Measurements from ENCODE around the gene RBPJ.

RBPJ gene

DNA sequence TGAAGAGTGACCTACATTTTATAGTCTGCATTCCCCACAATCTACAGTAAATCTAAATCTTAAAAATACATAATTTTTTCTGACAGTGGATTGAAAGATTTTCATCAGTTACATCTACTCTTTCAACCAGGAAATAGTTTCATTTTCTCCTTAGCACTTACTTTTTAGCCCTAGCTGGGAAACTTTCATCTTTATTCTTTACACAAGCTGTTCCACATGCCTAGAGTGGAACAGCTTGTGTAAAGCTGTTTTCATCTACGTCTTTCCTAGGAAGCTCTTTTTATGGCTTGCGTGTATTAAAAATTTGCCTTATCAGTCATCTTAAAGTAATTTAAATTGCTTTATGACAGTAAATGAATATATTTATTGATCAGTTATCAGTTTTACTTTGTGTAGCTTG is 40.5 kb downstream of the RBPJ start:
- Histone ChIP-seq H4K20me1 (ENCODE audit: insufficient read depth, low read length) (no peaks in the 10 kb centered on the region), H3K4me3 (ENCODE audit: low read length) (no peak overlapping the region), H3K9ac (ENCODE audit: low read length) (no peak overlapping the region), H3K27me3 (replicated peaks; ENCODE audit: insufficient read depth, low read length) (no peaks in the 10 kb centered on the region), H3K9me2 (replicated peaks; ENCODE audit: insufficient read depth, low read length) (no peaks in the 10 kb centered on the region), H3K79me2 (ENCODE audit: low read length) (peaks cover 63% of the 10 kb centered on the region), H3K4me2 (ENCODE audit: low read depth, low read length) (no peak overlapping the region), H2AFZ (ENCODE audit: low read length) (no peak overlapping the region), H3F3A (ENCODE audit: insufficient read depth, low read length) (no peaks in the 10 kb centered on the region), H3K36me3 (replicated peaks; ENCODE audit: insufficient read depth, low read length) (no peaks in the 10 kb centered on the region), H3K9me3 (replicated peaks; ENCODE audit: insufficient read depth, low read length) (no peaks in the 10 kb centered on the region), H3K27ac (ENCODE audit: low read length) (no peak overlapping the region), H3K4me1 (ENCODE audit: low read length) (no peaks in the 10 kb centered on the region)
- TF ChIP-seq EZH2phosphoT487 (IDR thresholded peaks at IDR 0.05; ENCODE audit: low read length) = no peak
- TF ChIP-seq, protein P1, sequence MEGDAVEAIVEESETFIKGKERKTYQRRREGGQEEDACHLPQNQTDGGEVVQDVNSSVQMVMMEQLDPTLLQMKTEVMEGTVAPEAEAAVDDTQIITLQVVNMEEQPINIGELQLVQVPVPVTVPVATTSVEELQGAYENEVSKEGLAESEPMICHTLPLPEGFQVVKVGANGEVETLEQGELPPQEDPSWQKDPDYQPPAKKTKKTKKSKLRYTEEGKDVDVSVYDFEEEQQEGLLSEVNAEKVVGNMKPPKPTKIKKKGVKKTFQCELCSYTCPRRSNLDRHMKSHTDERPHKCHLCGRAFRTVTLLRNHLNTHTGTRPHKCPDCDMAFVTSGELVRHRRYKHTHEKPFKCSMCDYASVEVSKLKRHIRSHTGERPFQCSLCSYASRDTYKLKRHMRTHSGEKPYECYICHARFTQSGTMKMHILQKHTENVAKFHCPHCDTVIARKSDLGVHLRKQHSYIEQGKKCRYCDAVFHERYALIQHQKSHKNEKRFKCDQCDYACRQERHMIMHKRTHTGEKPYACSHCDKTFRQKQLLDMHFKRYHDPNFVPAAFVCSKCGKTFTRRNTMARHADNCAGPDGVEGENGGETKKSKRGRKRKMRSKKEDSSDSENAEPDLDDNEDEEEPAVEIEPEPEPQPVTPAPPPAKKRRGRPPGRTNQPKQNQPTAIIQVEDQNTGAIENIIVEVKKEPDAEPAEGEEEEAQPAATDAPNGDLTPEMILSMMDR (IDR thresholded peaks at IDR 0.05; ENCODE audit: low read length) = no peak
- TF ChIP-seq EZH2 (optimal IDR thresholded peaks at IDR 0.05; ENCODE audit: low read depth, low read length) = no peak
- no peak for DNase-seq

DNA sequence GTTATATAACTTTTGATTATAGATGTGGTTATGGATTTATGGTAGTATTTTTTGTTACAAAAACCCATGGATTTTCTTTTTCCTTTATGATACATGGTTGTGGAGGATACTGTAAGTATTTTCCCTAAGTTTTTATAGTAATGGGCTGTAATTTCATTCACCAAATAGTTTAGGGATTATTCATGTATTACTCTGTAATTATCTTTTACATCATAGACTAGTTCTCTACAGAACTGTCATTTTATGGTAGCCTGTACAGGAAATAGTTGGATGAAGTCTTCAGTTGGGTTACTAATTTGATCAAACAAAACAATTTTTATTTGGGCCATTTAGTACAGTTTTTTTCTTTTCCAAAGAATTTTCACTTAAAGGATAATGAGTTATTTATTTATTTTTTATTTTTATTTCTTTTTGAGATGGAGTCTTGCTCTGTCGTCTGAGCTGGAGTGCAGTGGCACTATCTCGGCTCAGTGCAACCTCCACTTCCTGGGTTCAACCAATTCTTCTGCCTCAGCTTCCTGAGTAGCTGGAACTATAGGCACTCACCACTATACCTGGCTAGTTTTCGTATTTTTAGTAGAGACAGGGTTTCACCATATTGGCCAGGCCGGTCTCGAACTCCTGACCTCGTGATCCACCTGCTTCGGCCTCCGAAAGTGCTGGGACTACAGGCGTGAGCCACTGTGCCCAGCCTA is 42.1 kb downstream of the RBPJ start:
- no peak overlapping the region for H3K4me2 ChIP-seq (ENCODE audit: low read depth, low read length)
- no peak for DNase-seq
- no peaks in the 10 kb centered on the region for H3K36me3 ChIP-seq (replicated peaks; ENCODE audit: insufficient read depth, low read length)
- H3K79me2 ChIP-seq (ENCODE audit: low read length) = peaks cover 55% of the 10 kb centered on the region
- H3K27me3 ChIP-seq (replicated peaks; ENCODE audit: insufficient read depth, low read length) = no peaks in the 10 kb centered on the region
- no peaks in the 10 kb centered on the region for H3K4me1 ChIP-seq (ENCODE audit: low read length)
- TF ChIP-seq EZH2phosphoT487 (IDR thresholded peaks at IDR 0.05; ENCODE audit: low read length) (no peak), EZH2 (optimal IDR thresholded peaks at IDR 0.05; ENCODE audit: low read depth, low read length) (no peak)
- TF ChIP-seq, protein P1 (IDR thresholded peaks at IDR 0.05; ENCODE audit: low read length) = no peak
- no peaks in the 10 kb centered on the region for H3F3A ChIP-seq (ENCODE audit: insufficient read depth, low read length)
- H3K27ac ChIP-seq (ENCODE audit: low read length) = no peak overlapping the region
- no peak overlapping the region for H3K9ac ChIP-seq (ENCODE audit: low read length)
- H2AFZ ChIP-seq (ENCODE audit: low read length) = no peak overlapping the region
- no peaks in the 10 kb centered on the region for H3K9me3 ChIP-seq (replicated peaks; ENCODE audit: insufficient read depth, low read length)
- H3K9me2 ChIP-seq (replicated peaks; ENCODE audit: insufficient read depth, low read length) = no peaks in the 10 kb centered on the region
- no peaks in the 10 kb centered on the region for H4K20me1 ChIP-seq (ENCODE audit: insufficient read depth, low read length)
- H3K4me3 ChIP-seq (ENCODE audit: low read length) = no peak overlapping the region

DNA sequence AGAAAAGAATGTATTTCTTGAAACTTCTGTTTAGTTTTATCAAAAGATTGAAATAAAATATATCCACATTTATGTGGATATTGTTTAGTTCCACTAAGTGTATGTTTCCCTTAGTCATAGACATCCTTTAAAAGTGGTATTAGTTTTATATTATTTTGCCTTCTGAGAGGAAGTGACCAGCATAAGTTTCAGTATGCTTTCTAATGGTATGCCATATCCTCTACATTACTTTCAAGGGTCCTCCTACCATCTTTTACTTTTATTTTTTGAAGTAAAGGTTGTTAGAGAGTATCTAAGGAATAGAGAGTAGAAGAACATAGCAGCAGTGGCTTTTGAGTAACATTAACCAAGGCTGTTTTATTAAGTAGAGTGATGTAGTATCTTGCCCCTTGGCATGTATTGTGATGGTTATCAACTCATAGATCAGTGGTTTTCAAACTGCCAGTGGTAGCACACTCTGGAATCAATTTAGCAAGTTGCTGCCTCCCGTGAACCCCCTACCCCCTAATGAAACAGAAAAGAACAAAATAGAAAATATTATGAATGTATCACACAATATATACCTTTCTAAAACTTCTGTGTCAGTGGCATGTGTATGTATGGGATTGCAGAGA is 44.8 kb downstream of the RBPJ start:
- no peaks in the 10 kb centered on the region for H3K36me3 ChIP-seq (replicated peaks; ENCODE audit: insufficient read depth, low read length)
- H2AFZ ChIP-seq (ENCODE audit: low read length) = no peak overlapping the region
- H3K4me3 ChIP-seq (ENCODE audit: low read length) = no peak overlapping the region
- H3K27me3 ChIP-seq (replicated peaks; ENCODE audit: insufficient read depth, low read length) = no peaks in the 10 kb centered on the region
- no peak overlapping the region for H3K27ac ChIP-seq (ENCODE audit: low read length)
- DNase-seq = no peak
- no peaks in the 10 kb centered on the region for H3F3A ChIP-seq (ENCODE audit: insufficient read depth, low read length)
- H4K20me1 ChIP-seq (ENCODE audit: insufficient read depth, low read length) = no peaks in the 10 kb centered on the region
- no peaks in the 10 kb centered on the region for H3K9me3 ChIP-seq (replicated peaks; ENCODE audit: insufficient read depth, low read length)
- no peaks in the 10 kb centered on the region for H3K9me2 ChIP-seq (replicated peaks; ENCODE audit: insufficient read depth, low read length)
- H3K79me2 ChIP-seq (ENCODE audit: low read length) = peaks cover 53% of the 10 kb centered on the region
- TF ChIP-seq, protein P1 (IDR thresholded peaks at IDR 0.05; ENCODE audit: low read length) = no peak
- TF ChIP-seq EZH2phosphoT487 (IDR thresholded peaks at IDR 0.05; ENCODE audit: low read length) = no peak
- no peak for TF ChIP-seq EZH2 (optimal IDR thresholded peaks at IDR 0.05; ENCODE audit: low read depth, low read length)
- no peak overlapping the region for H3K4me2 ChIP-seq (ENCODE audit: low read depth, low read length)
- no peak overlapping the region for H3K9ac ChIP-seq (ENCODE audit: low read length)
- H3K4me1 ChIP-seq (ENCODE audit: low read length) = no peaks in the 10 kb centered on the region

Data from MM.1S (cell line).